Esophagus (tissue), 2 donors: Measurements from ENCODE around the gene DRC1. TPM values are rescaled to one million over a fixed set of nuclear protein-coding genes. Genes with fewer than 3 reads are reported as not detected.

Experiments
- H3K27ac ChIP-seq, 2 donors: one replicate each; pipeline ENCODE4 v1.5.1; 2013; ENCODE audit warnings: low read depth in 2 of 2, mild to moderate bottlenecking in 2 of 2, inconsistent platforms in 1 of 2, low read length in 1 of 2, moderate library complexity in 1 of 2
- H3K27me3 ChIP-seq, 2 donors: one replicate each; pipeline ENCODE4 v1.6.1; 2013; ENCODE audit warnings: low read length in 2 of 2, control low read depth in 1 of 2, mild to moderate bottlenecking in 1 of 2; ENCODE audit not compliant: insufficient read depth in 2 of 2, control insufficient read depth in 1 of 2
- H3K36me3 ChIP-seq, 2 donors: one replicate each; pipeline ENCODE4 v1.6.1; 2013; ENCODE audit warnings: low read length in 1 of 2; ENCODE audit not compliant: control insufficient read depth in 2 of 2, insufficient read depth in 2 of 2
- H3K4me1 ChIP-seq, 2 donors: one replicate each; pipeline ENCODE4 v1.6.1; 2013; ENCODE audit warnings: low read length in 1 of 2; ENCODE audit not compliant: control insufficient read depth in 2 of 2, insufficient read depth in 2 of 2
- H3K4me3 ChIP-seq, 2 donors: one replicate each; pipeline ENCODE4 v1.5.1; 2013; ENCODE audit warnings: low read length in 2 of 2, mild to moderate bottlenecking in 2 of 2, low read depth in 1 of 2, moderate library complexity in 1 of 2
- H3K9me3 ChIP-seq, 2 donors: one replicate each; pipeline ENCODE4 v1.6.1; 2013; ENCODE audit warnings: mild to moderate bottlenecking in 2 of 2, low read depth in 1 of 2, low read length in 1 of 2, moderate library complexity in 1 of 2; ENCODE audit not compliant: control insufficient read depth in 2 of 2, insufficient read depth in 1 of 2
- WGBS, 2 donors: extraction: QIAGEN DNeasy Blood & Tissue Kit; methylation state at CpG; one replicate each; pipeline ENCODE4 v1.1.7; 2013; 5-methylcytosine and 5-hydroxymethylcytosine counted together
- polyA plus RNA-seq, 2 donors: library from polyadenylated mRNA; stranded (reverse); fragments of 200-250 nt; gene quantifications; one replicate each; pipeline ENCODE4 v1.2.3, GENCODE V29; 2013
- donor health status: healthy with polysubstance abuse.
- donor health status: Bipolar disorder and iron deficiency.

DRC1 gene
- polyA plus RNA-seq, 2 donors = 0.08 TPM; not detected in 1

- Histone ChIP-seq H3K4me1 (peaks cover 0 to 3% of the 10 kb centered on the region in 2 donors), H3K27ac (no peak overlapping the region), H3K9me3 (no peaks in the 10 kb centered on the region), H3K4me3 (no peak overlapping the region), H3K27me3 (no peaks in the 10 kb centered on the region), H3K36me3 (no peaks in the 10 kb centered on the region)
- 56 to 62% methylated on average over 10 of the region's 10 CpGs for WGBS, 2 donors
Measured at GRCh38 chr2:26412091-26412673, 10.5 kb downstream of the DRC1 start.

GRCh38 chr2:26414311-26414710 is 12.6 kb downstream of the DRC1 start:
- 89 to 91% methylated on average over 3 of the region's 3 CpGs for WGBS, 2 donors
- no peaks in the 10 kb centered on the region for H3K36me3 ChIP-seq
- no peaks in the 10 kb centered on the region for H3K9me3 ChIP-seq
- no peaks in the 10 kb centered on the region for H3K27me3 ChIP-seq
- no peak overlapping the region for H3K4me3 ChIP-seq
- H3K4me1 ChIP-seq = peaks cover 0 to 3% of the 10 kb centered on the region in 2 donors
- no peak overlapping the region for H3K27ac ChIP-seq

GRCh38 chr2:26421961-26422360 is 20.2 kb downstream of the DRC1 start:
- Histone ChIP-seq H3K4me1 (no peaks in the 10 kb centered on the region), H3K9me3 (no peaks in the 10 kb centered on the region), H3K27me3 (no peaks in the 10 kb centered on the region), H3K36me3 (no peaks in the 10 kb centered on the region), H3K4me3 (no peak overlapping the region), H3K27ac (no peak overlapping the region)
- WGBS, 2 donors = 85 to 89% methylated on average over 5 of the region's 5 CpGs

GRCh38 chr2:26422947-26423629 is 21.4 kb downstream of the DRC1 start:
- Histone ChIP-seq H3K4me3 (no peak overlapping the region), H3K27ac (no peak overlapping the region), H3K4me1 (no peaks in the 10 kb centered on the region), H3K27me3 (no peaks in the 10 kb centered on the region), H3K9me3 (no peaks in the 10 kb centered on the region), H3K36me3 (no peaks in the 10 kb centered on the region)
- 65 to 68% methylated on average over 9 of the region's 9 CpGs for WGBS, 2 donors

- Histone ChIP-seq H3K9me3 (no peaks in the 10 kb centered on the region), H3K36me3 (no peaks in the 10 kb centered on the region), H3K27ac (no peak overlapping the region), H3K4me1 (no peaks in the 10 kb centered on the region), H3K27me3 (no peaks in the 10 kb centered on the region), H3K4me3 (no peak overlapping the region)
- 71 to 84% methylated on average over 9 of the region's 9 CpGs for WGBS, 2 donors
Measured at GRCh38 chr2:26423750-26424149, 22.0 kb downstream of the DRC1 start.

- Histone ChIP-seq H3K4me3 (no peak overlapping the region), H3K36me3 (no peaks in the 10 kb centered on the region), H3K27ac (no peak overlapping the region), H3K9me3 (no peaks in the 10 kb centered on the region), H3K4me1 (no peaks in the 10 kb centered on the region), H3K27me3 (no peaks in the 10 kb centered on the region)
- 56 to 70% methylated on average over 3 of the region's 3 CpGs for WGBS, 2 donors
Measured at GRCh38 chr2:26424221-26424620, 22.5 kb downstream of the DRC1 start.

GRCh38 chr2:26428846-26429245 is 27.1 kb downstream of the DRC1 start:
- H3K27ac ChIP-seq = no peak overlapping the region
- H3K27me3 ChIP-seq = no peaks in the 10 kb centered on the region
- no peaks in the 10 kb centered on the region for H3K9me3 ChIP-seq
- WGBS, 2 donors = 89% methylated on average over 2 of the region's 2 CpGs
- no peaks in the 10 kb centered on the region for H3K4me1 ChIP-seq
- H3K4me3 ChIP-seq = no peak overlapping the region
- H3K36me3 ChIP-seq = no peaks in the 10 kb centered on the region

GRCh38 chr2:26429779-26430578 is 28.3 kb downstream of the DRC1 start:
- Histone ChIP-seq H3K9me3 (no peaks in the 10 kb centered on the region), H3K4me3 (no peak overlapping the region), H3K27ac (no peak overlapping the region), H3K4me1 (no peaks in the 10 kb centered on the region), H3K36me3 (no peaks in the 10 kb centered on the region), H3K27me3 (no peaks in the 10 kb centered on the region)
- WGBS, 2 donors = 68 to 69% methylated on average over 8 of the region's 8 CpGs

GRCh38 chr2:26430826-26431225 is 29.1 kb downstream of the DRC1 start:
- H3K27me3 ChIP-seq = no peaks in the 10 kb centered on the region
- H3K27ac ChIP-seq = no peak overlapping the region
- H3K4me3 ChIP-seq = no peak overlapping the region
- H3K36me3 ChIP-seq = no peaks in the 10 kb centered on the region
- H3K9me3 ChIP-seq = no peaks in the 10 kb centered on the region
- H3K4me1 ChIP-seq = no peaks in the 10 kb centered on the region
- 86 to 94% methylated on average over 7 of the region's 7 CpGs for WGBS, 2 donors
